Astrocyte (in vitro differentiated cells and primary cell): Measurements from ENCODE around the gene COLQ. TPM values are rescaled to one million over a fixed set of nuclear protein-coding genes. Genes with fewer than 3 reads are reported as not detected.

ENCODE experiments used
- DNase-seq: peaks from one replicate; pipeline ENCODE4 v3.0.0-alpha.2; 2010; ENCODE audit warnings: low read depth
- FAIRE-seq: peaks from 2 replicates; lab custom pipeline; 2011; peaks lifted over from hg19 to GRCh38; lab: Jason Lieb, UNC
- H2AFZ ChIP-seq: 2 replicates; pipeline ENCODE4 v1.6.0; 2012; ENCODE audit warnings: low read depth, low read length, inconsistent platforms
- H3K27ac ChIP-seq: 2 replicates; pipeline ENCODE4 v1.5.1; 2011; ENCODE audit warnings: low read depth, low read length, inconsistent platforms
- H3K27me3 ChIP-seq: 2 replicates; pipeline ENCODE4 v1.6.0; 2011; ENCODE audit warnings: low read length, inconsistent platforms; ENCODE audit not compliant: insufficient read depth
- H3K36me3 ChIP-seq: 2 replicates; pipeline ENCODE4 v1.5.1; 2011; ENCODE audit warnings: low read length, inconsistent platforms; ENCODE audit not compliant: insufficient read depth
- H3K4me1 ChIP-seq: 2 replicates; pipeline ENCODE4 v1.5.1; 2011; ENCODE audit warnings: low read length, inconsistent platforms; ENCODE audit not compliant: insufficient read depth
- H3K4me2 ChIP-seq: 2 replicates; pipeline ENCODE4 v1.6.0; 2012; ENCODE audit warnings: low read length, inconsistent platforms
- H3K4me3 ChIP-seq: 2 replicates; pipeline ENCODE4 v1.5.1; 2011; ENCODE audit warnings: low read depth, mild to moderate bottlenecking, low read length, inconsistent platforms; ENCODE audit not compliant: insufficient read depth
- H3K79me2 ChIP-seq: 2 replicates; pipeline ENCODE4 v1.6.0; 2012; ENCODE audit warnings: mild to moderate bottlenecking, low read length, inconsistent platforms; ENCODE audit not compliant: insufficient read depth
- H3K9ac ChIP-seq: 2 replicates; pipeline ENCODE4 v1.6.0; 2012; ENCODE audit warnings: mild to moderate bottlenecking, low read length, inconsistent platforms
- H3K9me3 ChIP-seq: 2 replicates; pipeline ENCODE4 v1.5.1; 2012; ENCODE audit warnings: low read depth, mild to moderate bottlenecking, low read length, inconsistent platforms; ENCODE audit not compliant: insufficient read depth
- H4K20me1 ChIP-seq: 2 replicates; pipeline ENCODE4 v1.6.0; 2012; ENCODE audit warnings: low read length, inconsistent platforms; ENCODE audit not compliant: insufficient read depth
- H3K27ac Mint-ChIP-seq: one replicate; pipeline ENCODE4 v1.8.0; 2021; ENCODE audit warnings: mild to moderate bottlenecking, mixed read lengths; ENCODE audit not compliant: unreplicated experiment
- H3K27me3 Mint-ChIP-seq: one replicate; pipeline ENCODE4 v1.8.0; 2021; ENCODE audit warnings: low read depth, mixed read lengths; ENCODE audit not compliant: unreplicated experiment
- H3K36me3 Mint-ChIP-seq: one replicate; pipeline ENCODE4 v1.8.0; 2021; ENCODE audit warnings: low read depth, mixed read lengths; ENCODE audit not compliant: unreplicated experiment
- H3K4me1 Mint-ChIP-seq: one replicate; pipeline ENCODE4 v1.8.0; 2021; ENCODE audit warnings: low read depth, mixed read lengths; ENCODE audit not compliant: unreplicated experiment
- H3K4me3 Mint-ChIP-seq: one replicate; pipeline ENCODE4 v1.8.0; 2021; ENCODE audit warnings: mild to moderate bottlenecking, moderate library complexity, mixed read lengths; ENCODE audit not compliant: unreplicated experiment
- H3K9me3 Mint-ChIP-seq: one replicate; pipeline ENCODE4 v1.8.0; 2021; ENCODE audit warnings: mild to moderate bottlenecking, mixed read lengths; ENCODE audit not compliant: unreplicated experiment
- EZH2 ChIP-seq: IDR thresholded peaks from 2 replicates; pipeline ENCODE4 v1.6.1; 2012; ENCODE audit warnings: mild to moderate bottlenecking, low read length, inconsistent platforms; ENCODE audit not compliant: insufficient read depth
- total RNA-seq: library from RNA; stranded (reverse); gene quantifications from 2 replicates; pipeline ENCODE4 v1.2.1, GENCODE V29; 2021
- TF ChIP-seq, protein P1 (sequence below): IDR thresholded peaks from 2 replicates; pipeline ENCODE4 v1.5.1; 2011; ENCODE audit warnings: low read depth, mild to moderate bottlenecking, inconsistent platforms, low read length, moderate library complexity; ENCODE audit not compliant: insufficient read depth

The COLQ gene
- total RNA-seq, 1 donor from 2014 or later: 1.2 TPM

DNA sequence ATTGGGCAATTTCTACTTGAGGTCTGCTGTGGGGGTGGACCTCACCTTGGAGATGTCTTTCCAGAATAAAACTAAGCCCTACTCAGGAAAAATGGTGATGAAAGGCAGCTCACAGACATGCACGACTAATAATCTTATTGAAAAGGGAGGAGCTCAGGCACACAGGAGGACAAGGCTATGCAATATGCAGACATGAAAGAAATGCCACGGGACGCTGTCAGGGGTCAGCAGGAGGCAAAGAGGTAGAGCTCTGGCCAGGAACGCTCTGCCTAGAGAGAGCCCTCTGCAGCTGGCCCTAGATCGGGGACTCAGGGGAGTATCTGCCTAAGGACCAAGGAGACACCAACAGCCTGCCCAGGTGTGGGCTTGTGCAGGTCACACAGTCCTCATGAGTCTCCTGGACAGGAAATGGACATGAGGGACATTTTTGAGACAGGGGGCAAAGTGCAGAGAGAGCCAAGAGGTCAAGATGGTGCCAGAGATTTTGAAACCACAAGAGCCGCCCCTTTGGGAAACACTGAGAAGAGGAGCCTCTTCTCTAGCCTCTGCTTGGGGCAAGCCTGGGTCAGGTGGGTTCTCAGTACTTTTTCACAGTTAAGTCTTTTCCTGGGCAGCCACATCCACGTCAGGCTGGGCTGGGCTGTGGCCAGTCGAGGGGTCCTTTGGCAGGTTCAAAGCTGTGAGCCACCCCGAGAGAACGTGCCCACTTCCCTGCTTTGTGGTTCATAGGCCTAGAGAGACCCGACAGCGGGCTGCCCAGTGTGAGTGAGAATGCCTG is 70.9 kb downstream of the COLQ start:
- no peaks in the 10 kb centered on the region for H3K36me3 ChIP-seq
- FAIRE-seq: no peak
- H3K4me3 ChIP-seq: no peak overlapping the region
- H3K27ac ChIP-seq: no peak overlapping the region
- no peaks in the 10 kb centered on the region for H3K79me2 ChIP-seq
- no peak overlapping the region for H3K27ac Mint-ChIP-seq
- H3K36me3 Mint-ChIP-seq: peaks cover 10% of the 10 kb centered on the region
- H3K9me3 ChIP-seq: no peaks in the 10 kb centered on the region
- peaks cover 2% of the 10 kb centered on the region for H3K27me3 Mint-ChIP-seq
- no peaks in the 10 kb centered on the region for H3K9me3 Mint-ChIP-seq
- no peak overlapping the region for H2AFZ ChIP-seq
- TF ChIP-seq, protein P1, sequence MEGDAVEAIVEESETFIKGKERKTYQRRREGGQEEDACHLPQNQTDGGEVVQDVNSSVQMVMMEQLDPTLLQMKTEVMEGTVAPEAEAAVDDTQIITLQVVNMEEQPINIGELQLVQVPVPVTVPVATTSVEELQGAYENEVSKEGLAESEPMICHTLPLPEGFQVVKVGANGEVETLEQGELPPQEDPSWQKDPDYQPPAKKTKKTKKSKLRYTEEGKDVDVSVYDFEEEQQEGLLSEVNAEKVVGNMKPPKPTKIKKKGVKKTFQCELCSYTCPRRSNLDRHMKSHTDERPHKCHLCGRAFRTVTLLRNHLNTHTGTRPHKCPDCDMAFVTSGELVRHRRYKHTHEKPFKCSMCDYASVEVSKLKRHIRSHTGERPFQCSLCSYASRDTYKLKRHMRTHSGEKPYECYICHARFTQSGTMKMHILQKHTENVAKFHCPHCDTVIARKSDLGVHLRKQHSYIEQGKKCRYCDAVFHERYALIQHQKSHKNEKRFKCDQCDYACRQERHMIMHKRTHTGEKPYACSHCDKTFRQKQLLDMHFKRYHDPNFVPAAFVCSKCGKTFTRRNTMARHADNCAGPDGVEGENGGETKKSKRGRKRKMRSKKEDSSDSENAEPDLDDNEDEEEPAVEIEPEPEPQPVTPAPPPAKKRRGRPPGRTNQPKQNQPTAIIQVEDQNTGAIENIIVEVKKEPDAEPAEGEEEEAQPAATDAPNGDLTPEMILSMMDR: no peak
- TF ChIP-seq EZH2: no peak
- no peak overlapping the region for H3K9ac ChIP-seq
- no peaks in the 10 kb centered on the region for H3K4me1 Mint-ChIP-seq
- no peaks in the 10 kb centered on the region for H4K20me1 ChIP-seq
- no peaks in the 10 kb centered on the region for H3K4me1 ChIP-seq
- H3K27me3 ChIP-seq: no peaks in the 10 kb centered on the region
- H3K4me2 ChIP-seq: no peak overlapping the region
- H3K4me3 Mint-ChIP-seq: no peak overlapping the region
- DNase-seq: no peak

DNA sequence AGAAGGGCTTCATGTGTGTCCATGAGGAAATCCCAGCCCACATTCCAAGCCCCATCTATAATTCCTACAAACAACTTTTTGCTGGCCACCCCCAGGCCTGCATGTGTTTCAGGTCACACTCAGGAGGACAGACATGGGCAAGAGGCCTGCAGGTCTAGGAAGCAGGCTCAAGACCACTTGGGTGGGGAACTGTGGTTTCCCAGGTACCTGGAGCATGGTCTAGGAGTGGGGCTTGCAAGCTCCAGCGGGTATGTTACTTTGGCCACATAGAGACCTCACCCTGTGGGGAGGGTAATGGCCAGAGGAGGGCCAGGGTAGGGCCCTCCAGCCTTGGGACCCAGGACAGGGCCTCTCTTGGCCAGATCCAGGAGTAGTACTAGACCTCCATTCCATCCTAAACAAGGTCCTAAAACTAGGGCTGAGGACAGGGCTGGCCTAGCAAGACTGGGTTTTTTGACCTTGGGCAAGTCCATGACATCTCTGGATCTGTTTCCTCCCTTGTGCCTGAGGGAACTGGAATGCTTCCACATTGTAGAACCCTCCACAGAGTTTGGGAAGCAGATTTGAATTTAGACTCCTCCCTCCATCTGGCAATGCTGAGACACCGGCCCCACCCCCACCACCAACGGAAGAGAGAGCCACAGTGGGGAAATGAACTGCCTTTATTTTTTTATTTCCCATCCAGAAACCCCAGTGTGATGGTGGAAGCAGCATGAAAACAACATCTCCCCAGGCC is 71.8 kb downstream of the COLQ start:
- FAIRE-seq (no peak), DNase-seq (no peak)
- Histone ChIP-seq H2AFZ (no peak overlapping the region), H3K36me3 (no peaks in the 10 kb centered on the region), H3K4me2 (no peak overlapping the region), H3K27ac (no peak overlapping the region), H3K4me1 (no peaks in the 10 kb centered on the region), H3K27me3 (no peaks in the 10 kb centered on the region), H3K9ac (no peak overlapping the region), H3K4me3 (no peak overlapping the region), H3K79me2 (no peaks in the 10 kb centered on the region), H4K20me1 (peaks cover under 1% of the 10 kb centered on the region), H3K9me3 (no peaks in the 10 kb centered on the region)
- no peaks in the 10 kb centered on the region for H3K4me1 Mint-ChIP-seq
- H3K27me3 Mint-ChIP-seq: peaks cover 2% of the 10 kb centered on the region
- peaks cover 12% of the 10 kb centered on the region for H3K36me3 Mint-ChIP-seq
- no peak for TF ChIP-seq EZH2
- TF ChIP-seq, protein P1: no peak
- no peak overlapping the region for H3K4me3 Mint-ChIP-seq
- H3K27ac Mint-ChIP-seq: no peak overlapping the region
- no peaks in the 10 kb centered on the region for H3K9me3 Mint-ChIP-seq
